SK-N-SH (cell line): ENCODE results near the gene FYB1. TPM values are rescaled to one million over a fixed set of nuclear protein-coding genes. Genes with fewer than 3 reads are reported as not detected.

ENCODE experiments used
- CTCF ChIA-PET: fragments of 300-600, 350-600 bp; formaldehyde crosslinking; extraction: SDS; loops from one replicate; lab custom pipeline; 2021; lab: Yijun Ruan, JAX
- POLR2A ChIA-PET: fragments of 350-600 bp; sonication (Branson Sonifier 250); formaldehyde crosslinking; extraction: SDS; loops from one replicate; lab custom pipeline; 2020; ENCODE audit warnings: antibody characterized with exemption, inconsistent platforms; lab: Yijun Ruan, JAX
- DNase-seq: peaks from one replicate; pipeline ENCODE4 v3.0.0; 2012
- H2AFZ ChIP-seq: fragments of 200-600 bp; sonication (generic); 2 replicates; pipeline ENCODE4 v1.8.1; 2016; ENCODE audit warnings: antibody characterized with exemption, mild to moderate bottlenecking, low read depth
- H3F3A ChIP-seq: fragments of 200-600 bp; sonication (generic); replicated peaks from 2 replicates; pipeline ENCODE3; 2016; ENCODE audit warnings: antibody characterized with exemption, mild to moderate bottlenecking; ENCODE audit not compliant: insufficient read depth
- H3K27ac ChIP-seq, 2 experiments: fragments of 200-500 bp in 1 of 2; fragments of 200-600 bp in 1 of 2; sonication (Bioruptor generic) in 1 of 2; sonication (generic), shearing (Covaris generic) in 1 of 2; 2 replicates each; pipeline versions ENCODE4 v1.5.1 to v1.6.1; 2014 to 2016; ENCODE audit warnings: low read depth in 2 of 2, inconsistent platforms in 1 of 2, low read length in 1 of 2, mild to moderate bottlenecking in 1 of 2, mixed read lengths in 1 of 2
- H3K27me3 ChIP-seq: fragments of 200-600 bp; sonication (generic), shearing (Covaris generic); 2 replicates; pipeline ENCODE4 v1.6.1; 2016; ENCODE audit warnings: mixed run types; ENCODE audit not compliant: insufficient read depth
- H3K36me3 ChIP-seq, 2 experiments: fragments of 200-500 bp in 1 of 2; fragments of 200-600 bp in 1 of 2; sonication (Bioruptor generic) in 1 of 2; sonication (generic) in 1 of 2; replicated peaks in 1 of 2; 2 replicates each; pipeline versions ENCODE3 to v1.5.1; 2014 to 2016; ENCODE audit warnings: low read length in 1 of 2, mild to moderate bottlenecking in 1 of 2; ENCODE audit not compliant: insufficient read depth in 2 of 2, control insufficient read depth in 1 of 2
- H3K4me1 ChIP-seq, 2 experiments: fragments of 200-500 bp in 1 of 2; fragments of 200-600 bp in 1 of 2; sonication (Bioruptor generic) in 1 of 2; sonication (generic), shearing (Covaris generic) in 1 of 2; 2 replicates each; pipeline versions ENCODE4 v1.5.1 to v1.6.1; 2014 to 2016; ENCODE audit warnings: low read depth in 1 of 2, low read length in 1 of 2, mixed run types in 1 of 2; ENCODE audit not compliant: insufficient read depth in 2 of 2, control insufficient read depth in 1 of 2
- H3K4me2 ChIP-seq: fragments of 200-600 bp; sonication (generic), shearing (Covaris generic); 2 replicates; pipeline ENCODE4 v1.6.1; 2017; ENCODE audit warnings: mixed run types
- H3K4me3 ChIP-seq, 2 experiments: fragments of 200-500 bp in 1 of 2; fragments of 200-600 bp in 1 of 2; sonication (Bioruptor generic) in 1 of 2; sonication (generic), shearing (Covaris generic) in 1 of 2; 2 replicates each; pipeline versions ENCODE4 v1.5.1 to v1.8.1; 2014 to 2016; ENCODE audit warnings: low read depth in 2 of 2, inconsistent platforms in 1 of 2, low read length in 1 of 2, mild to moderate bottlenecking in 1 of 2, mixed read lengths in 1 of 2, moderate library complexity in 1 of 2
- H3K79me2 ChIP-seq: fragments of 200-600 bp; sonication (generic); 2 replicates; pipeline ENCODE4 v1.8.1; 2017; ENCODE audit warnings: mild to moderate bottlenecking; ENCODE audit not compliant: insufficient read depth
- H3K9ac ChIP-seq: fragments of 200-600 bp; sonication (generic); 2 replicates; pipeline ENCODE4 v1.6.1; 2017; ENCODE audit warnings: mixed run types
- H3K9me2 ChIP-seq: fragments of 200-600 bp; sonication (generic); 2 replicates; pipeline ENCODE4 v1.6.1; 2017; ENCODE audit warnings: mixed run types
- H3K9me3 ChIP-seq: fragments of 200-600 bp; sonication (generic); 2 replicates; pipeline ENCODE4 v1.6.1; 2017; ENCODE audit warnings: mixed run types, mild to moderate bottlenecking, moderate library complexity
- H4K20me1 ChIP-seq: fragments of 200-600 bp; sonication (generic); 2 replicates; pipeline ENCODE4 v1.6.1; 2017; ENCODE audit warnings: mild to moderate bottlenecking, mixed run types; ENCODE audit not compliant: insufficient read depth
- CHD2 ChIP-seq: fragments of 150-350 bp; IDR thresholded peaks from 2 replicates; pipeline ENCODE4 v1.6.1; 2018; ENCODE audit warnings: low read length; ENCODE audit not compliant: partially characterized antibody
- ELF1 ChIP-seq: IDR thresholded peaks from 2 replicates; pipeline ENCODE4 v1.4.0; 2012
- EP300 ChIP-seq, 2 experiments: IDR thresholded peaks; 2 replicates each; pipeline versions ENCODE4 v1.4.0 to v1.6.1; 2012; ENCODE audit warnings: borderline replicate concordance in 1 of 2, low read depth in 1 of 2, low read length in 1 of 2
- EZH2phosphoT487 ChIP-seq: fragments of 200-600 bp; sonication (generic); IDR thresholded peaks from 2 replicates; pipeline ENCODE4 v1.6.1; 2017; ENCODE audit warnings: low read depth, mixed run types, mild to moderate bottlenecking, antibody characterized with exemption, moderate library complexity, borderline replicate concordance
- FOSL2 ChIP-seq: IDR thresholded peaks from 2 replicates; pipeline ENCODE4 v1.4.0; 2012; ENCODE audit warnings: low read depth, mild to moderate bottlenecking, moderate library complexity, borderline replicate concordance
- FOXJ3 ChIP-seq: sonication (generic); formaldehyde crosslinking; IDR thresholded peaks from 2 replicates; pipeline ENCODE4 v1.5.1; 2020; ENCODE audit warnings: mild to moderate bottlenecking, missing genetic modification reagents
- FOXM1 ChIP-seq: IDR thresholded peaks from 2 replicates; pipeline ENCODE4 v1.4.0; 2012; ENCODE audit warnings: low read depth, mild to moderate bottlenecking
- JUND ChIP-seq: IDR thresholded peaks from 2 replicates; pipeline ENCODE4 v1.4.0; 2012
- MEF2A ChIP-seq: IDR thresholded peaks from 2 replicates; pipeline ENCODE4 v1.4.0; 2012; ENCODE audit warnings: low read depth, borderline replicate concordance
- NFIC ChIP-seq: IDR thresholded peaks from 2 replicates; pipeline ENCODE4 v1.4.0; 2012; ENCODE audit warnings: borderline replicate concordance
- NRF1 ChIP-seq: IDR thresholded peaks from 2 replicates; pipeline ENCODE4 v1.6.1; 2012; ENCODE audit warnings: low read depth, mild to moderate bottlenecking, low read length
- POLR2AphosphoS5 ChIP-seq: IDR thresholded peaks from 2 replicates; pipeline ENCODE4 v1.6.1; 2012; ENCODE audit warnings: low read depth, low read length
- RCOR1 ChIP-seq: fragments of 150-350 bp; IDR thresholded peaks from 2 replicates; pipeline ENCODE4 v1.6.1; 2017; ENCODE audit warnings: antibody characterized with exemption, low read length
- RXRA ChIP-seq: IDR thresholded peaks from 2 replicates; pipeline ENCODE4 v1.4.0; 2012; ENCODE audit warnings: low read depth, mild to moderate bottlenecking, borderline replicate concordance
- SIN3A ChIP-seq: IDR thresholded peaks from 2 replicates; pipeline ENCODE4 v1.6.1; 2012; ENCODE audit warnings: low read depth, mild to moderate bottlenecking, low read length, moderate library complexity, borderline replicate concordance
- TAF1 ChIP-seq: IDR thresholded peaks from 2 replicates; pipeline ENCODE4 v1.6.1; 2012; ENCODE audit warnings: low read depth, mild to moderate bottlenecking, low read length, moderate library complexity, borderline replicate concordance
- WGBS: methylation state at CpG from one replicate; pipeline ENCODE4 v1.1.6; 2017; ENCODE audit warnings: low lambda C conversion rate; 5-methylcytosine and 5-hydroxymethylcytosine counted together
- polyA plus RNA-seq, 3 experiments: library from polyadenylated mRNA; depleted of rRNA; stranded (reverse); fragments of >200 nt; gene quantifications; 2 replicates each; pipeline ENCODE4 v1.2.3, GENCODE V29; 2012
- TF ChIP-seq, protein P1 (sequence below): IDR thresholded peaks from 2 replicates; pipeline ENCODE4; 2012
- TF ChIP-seq, protein P2 (sequence below): fragments of 150-350 bp; IDR thresholded peaks from 2 replicates; pipeline ENCODE4 v1.6.1; 2017; ENCODE audit warnings: antibody characterized with exemption, low read length, low read depth, borderline replicate concordance
- TF ChIP-seq, protein P3 (sequence below): fragments of 150-350 bp; IDR thresholded peaks from 2 replicates; pipeline ENCODE4 v1.6.1; 2016; ENCODE audit warnings: mild to moderate bottlenecking, low read depth, low read length
- TF ChIP-seq, protein P4 (sequence below): IDR thresholded peaks from 2 replicates; pipeline ENCODE4 v1.6.1; 2012; ENCODE audit warnings: mild to moderate bottlenecking, low read depth, low read length, moderate library complexity

Gene FYB1
- polyA plus RNA-seq, 1 of the 3 experiments (the other 2 are of a cell fraction): not detected

DNA sequence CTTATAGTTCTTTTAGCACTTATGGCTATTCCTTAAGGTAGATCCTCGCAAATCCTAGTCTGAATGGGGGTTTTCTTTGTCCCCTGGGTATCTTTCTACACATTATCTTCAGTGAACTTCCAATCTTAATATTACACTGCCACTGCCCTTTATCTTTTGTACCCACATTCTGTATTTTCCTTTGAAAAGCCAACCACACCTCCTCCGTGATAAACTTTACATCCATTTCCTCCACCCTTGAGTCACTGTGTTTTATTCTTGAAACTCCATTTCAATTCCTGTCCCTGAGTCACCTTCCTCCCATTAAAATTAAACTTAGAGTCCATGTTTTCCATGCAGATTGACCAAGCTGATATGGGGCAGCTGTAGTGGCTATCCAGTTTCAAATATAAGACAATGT lies 102.0 kb downstream of the FYB1 start (continued):
- TF ChIP-seq SIN3A (no peak), JUND (no peak), POLR2AphosphoS5 (no peak), CHD2 (no peak), NFIC (no peak), ELF1 (no peak), NRF1 (no peak), FOXJ3 (CRISPR knock-in tag) (no peak), FOSL2 (no peak), RXRA (no peak)
- TF ChIP-seq, protein P1, sequence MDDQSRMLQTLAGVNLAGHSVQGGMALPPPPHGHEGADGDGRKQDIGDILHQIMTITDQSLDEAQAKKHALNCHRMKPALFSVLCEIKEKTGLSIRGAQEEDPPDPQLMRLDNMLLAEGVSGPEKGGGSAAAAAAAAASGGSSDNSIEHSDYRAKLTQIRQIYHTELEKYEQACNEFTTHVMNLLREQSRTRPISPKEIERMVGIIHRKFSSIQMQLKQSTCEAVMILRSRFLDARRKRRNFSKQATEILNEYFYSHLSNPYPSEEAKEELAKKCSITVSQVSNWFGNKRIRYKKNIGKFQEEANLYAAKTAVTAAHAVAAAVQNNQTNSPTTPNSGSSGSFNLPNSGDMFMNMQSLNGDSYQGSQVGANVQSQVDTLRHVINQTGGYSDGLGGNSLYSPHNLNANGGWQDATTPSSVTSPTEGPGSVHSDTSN: no peak

DNA sequence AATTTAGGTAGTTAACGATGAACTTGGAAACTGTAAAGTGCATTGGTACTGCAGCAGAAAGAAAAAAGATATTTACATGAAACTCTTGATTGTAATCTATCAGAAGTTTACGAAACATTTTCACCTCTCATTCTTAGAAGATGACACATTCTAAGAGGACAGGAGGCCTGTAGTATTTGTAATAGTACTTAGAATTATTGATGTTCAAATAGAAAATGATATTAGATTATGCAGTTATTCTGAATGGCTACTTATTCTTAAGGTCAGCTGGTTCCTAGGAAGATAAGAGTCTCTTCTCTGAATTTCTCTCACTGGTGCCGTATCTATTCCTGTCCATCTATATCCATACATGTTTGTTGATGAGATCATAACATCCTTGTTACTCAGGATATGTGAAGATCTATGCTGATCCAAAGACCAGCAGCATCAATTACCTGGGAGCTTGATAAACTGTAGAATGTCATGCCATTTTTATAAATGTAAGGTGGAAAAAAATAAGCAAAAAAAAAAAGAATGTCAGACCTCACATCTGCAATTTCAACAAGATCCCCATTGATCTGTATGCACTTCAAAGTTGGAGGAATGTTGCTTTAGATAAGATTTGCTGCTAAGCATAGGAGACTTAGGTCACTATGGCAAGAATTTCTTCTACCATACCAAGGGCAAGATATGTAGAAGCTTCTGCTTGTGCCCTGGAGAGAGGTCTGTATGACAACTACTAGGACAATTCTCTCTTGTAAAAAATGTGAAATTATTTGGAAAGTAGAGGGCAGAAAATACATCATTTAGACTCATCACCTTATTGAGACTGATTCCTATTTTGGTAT lies 102.8 kb downstream of the FYB1 start:
- ChIA-PET POLR2A (no interaction called here), CTCF (interaction anchor here (0.7 to 4.6 kb wide), 2 partner anchors 12 to 36 kb away, joined by 3 to 21 read pairs; no protein-coding TSS in a partner anchor)
- H3K4me1 ChIP-seq: no peaks in the 10 kb centered on the region
- WGBS: 44% methylated on average over 3 of the region's 3 CpGs
- no peaks in the 10 kb centered on the region for H3K9me3 ChIP-seq
- no peaks in the 10 kb centered on the region for H3K36me3 ChIP-seq
- H2AFZ ChIP-seq: no peak overlapping the region
- no peaks in the 10 kb centered on the region for H3K9me2 ChIP-seq
- no peak overlapping the region for H3K27ac ChIP-seq
- H3K79me2 ChIP-seq: no peaks in the 10 kb centered on the region
- DNase-seq: no peak
- H3K4me3 ChIP-seq: no peak overlapping the region
- no peak overlapping the region for H3K9ac ChIP-seq
- no peak overlapping the region for H3K4me2 ChIP-seq
- H3K27me3 ChIP-seq: peaks cover 5% of the 10 kb centered on the region; the same call in 1 of the 2 replicates
- H4K20me1 ChIP-seq: no peaks in the 10 kb centered on the region
- no peak for TF ChIP-seq POLR2AphosphoS5
- no peak for TF ChIP-seq FOXJ3 (CRISPR knock-in tag)
- no peak for TF ChIP-seq FOXM1
- TF ChIP-seq, protein P2, sequence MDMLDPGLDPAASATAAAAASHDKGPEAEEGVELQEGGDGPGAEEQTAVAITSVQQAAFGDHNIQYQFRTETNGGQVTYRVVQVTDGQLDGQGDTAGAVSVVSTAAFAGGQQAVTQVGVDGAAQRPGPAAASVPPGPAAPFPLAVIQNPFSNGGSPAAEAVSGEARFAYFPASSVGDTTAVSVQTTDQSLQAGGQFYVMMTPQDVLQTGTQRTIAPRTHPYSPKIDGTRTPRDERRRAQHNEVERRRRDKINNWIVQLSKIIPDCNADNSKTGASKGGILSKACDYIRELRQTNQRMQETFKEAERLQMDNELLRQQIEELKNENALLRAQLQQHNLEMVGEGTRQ: no peak
- TF ChIP-seq, protein P3, sequence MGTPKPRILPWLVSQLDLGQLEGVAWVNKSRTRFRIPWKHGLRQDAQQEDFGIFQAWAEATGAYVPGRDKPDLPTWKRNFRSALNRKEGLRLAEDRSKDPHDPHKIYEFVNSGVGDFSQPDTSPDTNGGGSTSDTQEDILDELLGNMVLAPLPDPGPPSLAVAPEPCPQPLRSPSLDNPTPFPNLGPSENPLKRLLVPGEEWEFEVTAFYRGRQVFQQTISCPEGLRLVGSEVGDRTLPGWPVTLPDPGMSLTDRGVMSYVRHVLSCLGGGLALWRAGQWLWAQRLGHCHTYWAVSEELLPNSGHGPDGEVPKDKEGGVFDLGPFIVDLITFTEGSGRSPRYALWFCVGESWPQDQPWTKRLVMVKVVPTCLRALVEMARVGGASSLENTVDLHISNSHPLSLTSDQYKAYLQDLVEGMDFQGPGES: no peak
- TF ChIP-seq FOSL2: no peak
- no peak for TF ChIP-seq TAF1
- TF ChIP-seq, protein P4, sequence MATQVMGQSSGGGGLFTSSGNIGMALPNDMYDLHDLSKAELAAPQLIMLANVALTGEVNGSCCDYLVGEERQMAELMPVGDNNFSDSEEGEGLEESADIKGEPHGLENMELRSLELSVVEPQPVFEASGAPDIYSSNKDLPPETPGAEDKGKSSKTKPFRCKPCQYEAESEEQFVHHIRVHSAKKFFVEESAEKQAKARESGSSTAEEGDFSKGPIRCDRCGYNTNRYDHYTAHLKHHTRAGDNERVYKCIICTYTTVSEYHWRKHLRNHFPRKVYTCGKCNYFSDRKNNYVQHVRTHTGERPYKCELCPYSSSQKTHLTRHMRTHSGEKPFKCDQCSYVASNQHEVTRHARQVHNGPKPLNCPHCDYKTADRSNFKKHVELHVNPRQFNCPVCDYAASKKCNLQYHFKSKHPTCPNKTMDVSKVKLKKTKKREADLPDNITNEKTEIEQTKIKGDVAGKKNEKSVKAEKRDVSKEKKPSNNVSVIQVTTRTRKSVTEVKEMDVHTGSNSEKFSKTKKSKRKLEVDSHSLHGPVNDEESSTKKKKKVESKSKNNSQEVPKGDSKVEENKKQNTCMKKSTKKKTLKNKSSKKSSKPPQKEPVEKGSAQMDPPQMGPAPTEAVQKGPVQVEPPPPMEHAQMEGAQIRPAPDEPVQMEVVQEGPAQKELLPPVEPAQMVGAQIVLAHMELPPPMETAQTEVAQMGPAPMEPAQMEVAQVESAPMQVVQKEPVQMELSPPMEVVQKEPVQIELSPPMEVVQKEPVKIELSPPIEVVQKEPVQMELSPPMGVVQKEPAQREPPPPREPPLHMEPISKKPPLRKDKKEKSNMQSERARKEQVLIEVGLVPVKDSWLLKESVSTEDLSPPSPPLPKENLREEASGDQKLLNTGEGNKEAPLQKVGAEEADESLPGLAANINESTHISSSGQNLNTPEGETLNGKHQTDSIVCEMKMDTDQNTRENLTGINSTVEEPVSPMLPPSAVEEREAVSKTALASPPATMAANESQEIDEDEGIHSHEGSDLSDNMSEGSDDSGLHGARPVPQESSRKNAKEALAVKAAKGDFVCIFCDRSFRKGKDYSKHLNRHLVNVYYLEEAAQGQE: no peak
- TF ChIP-seq EP300 (IDR thresholded peaks at IDR 0.05; ENCODE audit: borderline replicate concordance in 1 of 2, low read depth in 1 of 2, low read length in 1 of 2): no peak
- no peak for TF ChIP-seq EZH2phosphoT487
- no peak for TF ChIP-seq NFIC
- TF ChIP-seq, protein P1: no peak
- TF ChIP-seq SIN3A: no peak
- TF ChIP-seq RCOR1: no peak
- no peak for TF ChIP-seq MEF2A
- peaks cover 4% of the 10 kb centered on the region for H3F3A ChIP-seq
